WI38 (cell line): ENCODE results near the gene PLA2G2E.

ENCODE experiments used
- H3K4me3 ChIP-seq: 2 replicates; pipeline ENCODE4 v1.5.1; 2011; ENCODE audit warnings: low read depth, mild to moderate bottlenecking, control low read depth, low read length
- TF ChIP-seq, protein P1 (sequence below): IDR thresholded peaks from 2 replicates; pipeline ENCODE4 v1.5.1; 2012; ENCODE audit warnings: low read depth, mild to moderate bottlenecking, control low read depth, low read length

The PLA2G2E gene

DNA sequence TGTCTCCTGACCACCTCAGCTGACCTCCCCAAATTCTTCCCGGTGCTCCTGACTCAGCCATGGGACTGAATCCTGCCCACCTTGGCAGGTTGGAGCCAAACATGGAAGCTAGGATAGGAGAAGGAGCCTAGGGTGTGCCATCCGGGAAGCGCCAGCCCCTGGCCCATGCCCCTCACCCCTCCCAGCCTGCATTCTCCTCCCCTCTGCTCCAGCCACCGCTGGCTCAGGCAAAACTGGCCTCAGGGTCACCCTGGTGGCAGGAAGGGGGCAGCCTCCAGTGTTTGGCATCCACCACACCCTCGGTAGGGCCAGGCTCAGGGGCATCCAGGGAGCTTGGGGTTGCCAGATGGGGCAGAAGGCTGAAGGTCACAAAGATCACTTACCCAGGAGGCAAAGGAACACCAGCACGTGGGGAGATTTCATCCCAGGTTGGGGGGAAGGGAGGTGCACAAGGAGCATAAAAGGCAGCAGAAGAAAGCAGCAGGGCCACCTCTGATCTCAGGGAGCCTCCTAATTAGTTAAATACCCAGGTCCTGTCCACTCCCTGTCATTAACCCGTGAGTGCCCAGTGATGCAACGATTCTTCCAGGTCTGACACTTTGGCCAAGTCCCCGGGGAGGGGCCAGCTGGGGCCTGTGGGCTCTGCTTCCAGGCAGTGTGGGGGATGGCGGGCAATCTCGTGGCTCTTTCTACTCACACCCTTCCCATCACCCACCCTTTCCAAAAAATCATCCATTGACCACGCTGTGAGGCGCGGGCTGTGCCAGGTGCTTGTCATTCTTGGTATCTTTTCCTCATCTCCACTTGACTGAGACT lies at the start of gene PLA2G2E:
Gene PLA2G2E, minus strand, starts transcription at position 481 of the 816 bp plus-strand sequence. Its CDS starts 58 bp downstream, at position 423.
- TF ChIP-seq, protein P1, sequence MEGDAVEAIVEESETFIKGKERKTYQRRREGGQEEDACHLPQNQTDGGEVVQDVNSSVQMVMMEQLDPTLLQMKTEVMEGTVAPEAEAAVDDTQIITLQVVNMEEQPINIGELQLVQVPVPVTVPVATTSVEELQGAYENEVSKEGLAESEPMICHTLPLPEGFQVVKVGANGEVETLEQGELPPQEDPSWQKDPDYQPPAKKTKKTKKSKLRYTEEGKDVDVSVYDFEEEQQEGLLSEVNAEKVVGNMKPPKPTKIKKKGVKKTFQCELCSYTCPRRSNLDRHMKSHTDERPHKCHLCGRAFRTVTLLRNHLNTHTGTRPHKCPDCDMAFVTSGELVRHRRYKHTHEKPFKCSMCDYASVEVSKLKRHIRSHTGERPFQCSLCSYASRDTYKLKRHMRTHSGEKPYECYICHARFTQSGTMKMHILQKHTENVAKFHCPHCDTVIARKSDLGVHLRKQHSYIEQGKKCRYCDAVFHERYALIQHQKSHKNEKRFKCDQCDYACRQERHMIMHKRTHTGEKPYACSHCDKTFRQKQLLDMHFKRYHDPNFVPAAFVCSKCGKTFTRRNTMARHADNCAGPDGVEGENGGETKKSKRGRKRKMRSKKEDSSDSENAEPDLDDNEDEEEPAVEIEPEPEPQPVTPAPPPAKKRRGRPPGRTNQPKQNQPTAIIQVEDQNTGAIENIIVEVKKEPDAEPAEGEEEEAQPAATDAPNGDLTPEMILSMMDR, result no peak
- H3K4me3 ChIP-seq, result no peak within 1 kb of the TSS

- TF ChIP-seq, protein P1, result no peak
- no peak overlapping the region for H3K4me3 ChIP-seq
These were observed 48.2 kb upstream of the PLA2G2E start for GRCh38 chr1:19971664-19972063.

DNA sequence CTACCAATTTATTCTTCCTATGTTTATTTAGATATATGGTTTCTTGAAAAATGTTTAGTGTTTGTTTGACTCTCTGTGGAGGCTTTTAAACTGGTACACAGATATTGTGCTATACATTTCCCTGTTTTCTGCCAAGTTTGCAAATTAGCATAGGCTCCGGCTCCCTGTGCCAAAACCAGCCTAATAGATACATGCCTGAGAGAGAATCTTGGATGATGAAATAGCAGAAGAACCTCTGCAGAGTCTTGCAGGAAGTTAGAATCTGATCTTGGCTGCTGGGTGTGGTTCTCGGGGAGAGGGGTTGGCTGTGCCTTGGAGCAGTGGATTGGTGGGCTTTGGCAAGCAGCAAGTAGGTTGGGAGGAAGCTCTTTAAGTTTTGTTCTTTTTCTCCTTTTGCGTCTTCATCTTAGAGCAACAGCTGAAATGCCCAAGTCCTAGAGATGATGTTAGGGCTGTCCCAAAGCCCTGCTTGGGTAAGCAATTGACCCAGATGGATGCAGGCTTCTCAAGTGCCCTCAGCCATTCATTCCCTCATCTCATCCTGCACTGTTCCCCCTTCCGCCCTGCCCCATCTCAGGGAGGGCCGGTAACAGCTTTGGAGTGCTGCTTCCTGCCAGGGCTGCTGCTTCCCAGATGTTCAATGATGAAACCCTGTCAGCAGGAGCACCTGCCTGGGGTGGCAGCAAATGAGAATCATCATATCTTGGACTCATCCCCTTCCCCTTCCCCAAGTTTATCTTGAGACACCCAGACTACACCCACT lies 46.7 kb upstream of the PLA2G2E start:
- no peak overlapping the region for H3K4me3 ChIP-seq
- TF ChIP-seq, protein P1, result no peak

- no peak overlapping the region for H3K4me3 ChIP-seq
- TF ChIP-seq, protein P1, result no peak
These were observed 44.4 kb upstream of the PLA2G2E start for GRCh38 chr1:19967808-19968207.

DNA sequence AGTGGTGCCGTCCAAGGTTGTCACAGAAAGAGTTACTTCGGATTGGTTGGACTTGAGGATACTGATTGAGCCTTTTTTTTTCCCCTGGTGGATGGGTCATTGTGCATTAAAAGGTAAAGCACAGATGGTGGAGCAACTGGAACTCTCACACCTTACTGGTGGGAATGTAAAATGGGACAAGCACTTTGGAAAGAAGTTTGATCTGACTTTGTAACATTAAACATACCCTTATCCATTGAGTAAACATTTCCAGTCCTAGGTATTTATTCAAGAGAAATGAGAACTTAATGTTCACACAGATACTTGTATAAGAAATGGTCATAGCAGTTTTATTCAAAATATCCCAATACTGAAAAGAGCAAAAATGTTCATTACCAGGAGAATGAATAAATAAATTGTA lies 41.1 kb upstream of the PLA2G2E start:
- H3K4me3 ChIP-seq, result no peak overlapping the region
- TF ChIP-seq, protein P1, result no peak

GRCh38 chr1:19963636-19964035 lies 40.2 kb upstream of the PLA2G2E start:
- H3K4me3 ChIP-seq, result no peak overlapping the region
- TF ChIP-seq, protein P1, result no peak

GRCh38 chr1:19960591-19960990 lies 37.2 kb upstream of the PLA2G2E start:
- TF ChIP-seq, protein P1, result no peak

More at GRCh38 chr1:19960591-19960990, 37.2 kb upstream of the PLA2G2E start:
- H3K4me3 ChIP-seq, result no peak overlapping the region
